HuH-7 (cell line): ENCODE measurements around the gene GAST.

Experiments
- DNase-seq: peaks from one replicate; pipeline ENCODE4 v3.0.0; 2011; ENCODE audit warnings: low spot score

Gene GAST

GRCh38 chr17:41707803-41708669 lies 4.1 kb upstream of the GAST start:
- no peak for DNase-seq

DNA sequence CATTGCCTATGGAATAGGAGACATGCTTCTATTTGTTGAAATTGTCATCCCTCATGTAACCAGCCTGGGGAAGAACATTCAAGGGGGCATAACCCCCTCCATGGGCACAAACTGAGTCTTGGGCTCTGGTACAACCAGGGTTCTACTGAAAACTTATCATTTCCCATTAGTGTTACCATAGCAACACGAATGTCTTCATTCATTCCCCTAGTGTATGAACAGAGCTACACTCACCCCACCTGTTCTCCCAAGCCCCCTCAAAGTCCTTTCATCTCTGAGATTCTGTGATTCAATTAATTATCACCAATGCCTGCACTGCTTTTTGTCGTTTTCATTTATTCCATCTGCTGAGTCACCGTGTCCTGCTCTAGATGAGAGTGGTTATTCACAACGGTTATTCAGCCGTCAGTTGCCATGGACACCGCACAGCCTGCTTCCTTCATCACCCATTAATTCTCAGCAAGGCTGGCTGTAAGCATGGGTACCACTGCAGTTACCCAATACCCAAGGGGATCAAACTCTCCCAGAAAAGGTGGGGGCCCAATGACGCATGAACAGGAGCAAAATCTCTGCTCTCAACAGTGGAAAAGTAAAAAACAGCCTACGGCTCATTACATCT lies 1.6 kb upstream of the GAST start:
- DNase-seq: no peak

DNA sequence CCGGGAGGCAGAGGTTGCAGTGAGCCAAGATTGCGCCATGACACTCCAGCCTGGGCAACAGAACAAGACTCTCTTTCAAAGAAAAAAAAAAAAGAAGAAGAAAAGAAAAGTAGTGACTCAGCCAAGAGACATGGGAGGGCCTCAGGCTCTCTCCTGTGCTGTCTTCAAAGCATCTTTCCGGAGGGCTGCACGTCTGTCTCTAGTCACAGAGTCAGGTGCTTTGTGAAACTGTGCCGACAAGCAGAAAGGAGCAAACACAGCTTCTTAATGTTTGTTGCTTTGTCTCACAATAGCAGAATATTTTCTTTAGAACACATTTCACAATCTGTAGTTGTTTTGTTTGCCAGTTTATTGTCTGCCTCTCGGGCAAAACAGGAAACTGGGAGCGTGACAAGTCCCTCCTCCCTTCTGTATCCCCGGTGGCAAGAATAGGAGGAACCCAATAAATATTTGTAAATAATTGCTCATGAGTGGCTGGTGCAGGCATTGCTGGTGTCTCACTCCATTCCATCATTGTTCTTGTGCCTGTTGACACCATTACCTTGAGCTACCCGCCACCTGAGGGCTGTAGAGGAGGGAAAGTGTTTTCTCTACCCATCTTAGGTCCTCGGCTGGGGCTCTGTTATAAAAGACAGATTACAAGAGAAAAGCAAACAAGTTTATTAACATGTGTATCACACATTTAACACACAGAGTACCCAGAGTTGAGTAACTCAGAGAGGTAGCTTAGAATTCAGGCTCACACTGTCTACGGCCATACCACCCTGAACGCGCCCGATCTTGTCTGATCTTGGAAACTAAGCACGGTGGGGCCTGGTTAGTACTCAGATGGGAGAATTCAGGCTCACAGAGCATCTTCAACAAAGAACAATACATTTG lies 5.5 kb downstream of the GAST start:
- DNase-seq: no peak

DNA sequence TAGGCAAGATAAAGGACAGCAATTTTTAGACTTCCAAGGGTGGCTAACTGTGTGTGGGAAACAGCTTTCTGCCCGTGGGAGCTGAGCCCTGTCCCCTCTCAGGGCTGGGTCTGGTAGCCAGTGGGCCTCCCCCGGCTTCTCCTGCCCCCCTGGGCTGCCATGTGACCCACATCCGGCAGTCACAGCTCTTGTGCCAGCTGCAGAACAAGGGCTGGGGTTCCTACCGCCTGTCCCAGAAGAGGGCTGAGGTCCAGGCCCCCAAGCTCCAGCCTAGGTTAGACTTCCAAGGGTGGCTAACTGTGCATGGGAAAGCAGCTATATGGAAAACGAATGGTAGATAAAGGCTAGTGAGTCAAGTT lies 6.1 kb downstream of the GAST start:
- DNase-seq: no peak

- DNase-seq: no peak
Measured at GRCh38 chr17:41722231-41722630, 10.1 kb downstream of the GAST start.

DNA sequence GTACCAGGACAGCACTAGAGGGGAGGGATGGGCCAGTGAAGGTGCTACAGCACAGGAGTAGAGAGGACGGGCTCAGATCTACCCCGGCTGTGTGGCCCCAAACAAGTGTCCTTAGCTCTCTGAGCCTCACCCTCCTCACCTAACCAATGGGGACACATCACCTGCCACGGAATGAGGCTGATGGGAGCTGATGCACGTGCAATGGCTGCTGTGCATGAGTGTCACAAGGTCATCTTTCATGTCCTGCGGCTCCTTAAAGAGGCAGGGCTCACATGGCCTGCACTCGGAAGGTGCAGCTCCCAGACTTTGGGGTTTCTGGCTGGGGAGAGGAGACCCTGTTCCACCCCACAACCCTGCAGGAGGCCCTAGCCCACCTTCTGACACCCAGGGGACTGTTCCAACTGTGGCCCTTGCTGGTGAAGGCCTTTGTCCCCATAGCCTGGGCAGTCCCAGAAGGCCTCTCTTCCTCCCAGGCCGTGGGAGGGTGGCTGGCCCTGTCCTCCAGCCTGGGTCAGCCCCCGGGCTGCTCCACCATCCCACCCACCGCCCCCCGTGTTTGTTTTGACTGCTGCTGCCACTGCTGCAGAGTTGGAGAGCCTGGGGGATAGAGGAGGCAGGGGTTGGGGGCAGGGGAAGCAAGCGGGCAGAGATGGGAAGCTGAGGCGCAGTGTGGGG lies 11.8 kb downstream of the GAST start:
- DNase-seq: no peak

GRCh38 chr17:41724476-41725050 lies 12.4 kb downstream of the GAST start:
- DNase-seq: no peak

GRCh38 chr17:41725134-41725533 lies 13.0 kb downstream of the GAST start:
- no peak for DNase-seq

DNA sequence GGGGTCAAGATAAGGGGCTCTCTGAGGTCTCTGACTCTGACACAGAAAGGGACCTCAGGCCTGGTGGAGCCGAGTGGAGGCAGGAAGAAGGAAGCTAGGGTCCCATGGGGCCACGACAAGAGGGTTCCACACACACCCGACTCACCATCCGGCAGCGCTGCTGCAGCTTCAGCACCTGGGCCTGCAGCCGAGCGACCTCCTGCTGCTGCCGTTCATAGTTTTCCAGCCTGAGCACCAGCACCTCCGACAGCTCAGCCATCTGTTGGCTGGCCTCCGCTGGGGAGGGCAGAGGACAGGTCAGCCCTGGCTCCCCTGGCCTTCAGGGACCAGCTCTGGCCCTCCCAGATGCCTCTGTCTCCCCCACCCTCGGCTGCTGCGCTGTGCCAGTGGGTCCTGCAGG lies 15.9 kb downstream of the GAST start:
- DNase-seq: no peak

DNA sequence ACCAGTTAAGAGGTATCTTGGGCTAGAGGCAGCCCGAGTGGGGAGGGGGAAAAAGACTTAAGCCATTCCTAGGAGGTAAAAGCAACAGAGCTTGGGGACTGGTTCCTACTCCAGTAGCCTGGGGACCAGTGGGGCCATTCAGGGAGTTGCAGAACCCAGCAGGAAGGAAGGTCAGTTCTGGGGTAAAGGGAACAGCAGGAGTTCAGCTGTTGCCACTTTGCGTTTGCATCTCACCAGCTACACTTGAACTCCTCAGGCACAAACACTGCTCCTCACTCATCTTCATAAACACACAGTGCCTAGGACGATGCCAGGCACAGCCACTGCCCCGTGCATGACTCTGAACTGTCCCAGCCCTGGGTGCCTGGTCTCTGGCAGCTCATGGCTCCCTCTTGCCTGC lies 18.3 kb downstream of the GAST start:
- no peak for DNase-seq

DNA sequence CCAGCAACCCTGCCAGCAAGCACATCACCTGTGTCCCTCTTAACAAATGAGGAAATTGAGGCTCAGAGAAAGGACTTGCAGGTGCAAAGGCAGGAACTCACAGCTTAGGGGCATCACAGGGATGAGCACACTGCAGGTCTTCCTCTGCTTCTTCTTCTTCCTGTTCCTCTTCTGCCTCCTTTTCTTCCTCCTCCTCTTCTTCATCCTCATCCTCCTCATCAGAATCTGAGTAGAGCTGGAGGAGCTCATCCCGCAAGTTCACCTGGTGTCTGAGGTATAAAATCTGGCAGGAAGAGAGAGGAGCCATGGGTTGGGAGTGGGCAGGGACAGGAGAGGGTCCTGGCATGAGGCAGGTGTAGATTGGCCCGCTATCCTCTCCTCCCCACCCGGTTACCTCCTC lies 19.7 kb downstream of the GAST start:
- no peak for DNase-seq

DNA sequence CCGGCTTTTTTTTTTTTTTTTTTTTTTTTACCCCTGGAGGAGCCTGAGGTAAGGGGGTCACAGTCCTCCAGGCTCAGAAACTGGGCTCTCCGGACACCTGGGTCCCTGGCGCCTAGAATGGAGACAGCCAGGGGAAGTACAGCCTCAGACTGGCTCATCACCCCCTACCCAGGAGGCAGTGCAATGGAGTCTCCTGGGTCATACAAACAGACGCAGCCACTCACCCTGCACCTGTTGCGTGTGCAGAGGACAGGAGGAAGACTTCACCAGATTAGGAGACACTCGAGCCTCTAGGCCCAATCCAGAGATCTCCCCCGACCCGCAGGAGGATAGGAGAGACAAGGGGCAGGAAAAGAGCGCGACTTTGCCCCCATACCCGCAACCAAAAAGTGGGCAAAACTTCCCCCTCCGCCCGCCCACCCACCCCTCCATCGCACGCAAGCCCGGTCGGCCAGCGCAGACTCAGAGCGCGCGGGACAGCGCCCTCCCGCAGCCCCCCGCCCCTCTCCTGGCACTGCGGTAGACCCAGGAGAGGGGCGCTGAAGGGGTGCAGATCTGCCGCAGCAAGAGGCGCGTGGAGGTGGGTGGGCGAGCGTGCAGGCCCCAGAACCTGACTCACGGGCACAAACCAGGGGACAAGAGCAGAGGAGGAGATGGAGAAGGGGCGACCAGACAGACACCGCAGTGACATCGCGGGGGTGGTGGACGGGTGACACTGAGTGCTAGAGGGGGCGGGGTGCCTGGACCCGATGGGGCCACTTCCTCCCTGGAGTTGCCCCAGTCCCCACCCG lies 21.4 kb downstream of the GAST start:
- DNase-seq: no peak

DNA sequence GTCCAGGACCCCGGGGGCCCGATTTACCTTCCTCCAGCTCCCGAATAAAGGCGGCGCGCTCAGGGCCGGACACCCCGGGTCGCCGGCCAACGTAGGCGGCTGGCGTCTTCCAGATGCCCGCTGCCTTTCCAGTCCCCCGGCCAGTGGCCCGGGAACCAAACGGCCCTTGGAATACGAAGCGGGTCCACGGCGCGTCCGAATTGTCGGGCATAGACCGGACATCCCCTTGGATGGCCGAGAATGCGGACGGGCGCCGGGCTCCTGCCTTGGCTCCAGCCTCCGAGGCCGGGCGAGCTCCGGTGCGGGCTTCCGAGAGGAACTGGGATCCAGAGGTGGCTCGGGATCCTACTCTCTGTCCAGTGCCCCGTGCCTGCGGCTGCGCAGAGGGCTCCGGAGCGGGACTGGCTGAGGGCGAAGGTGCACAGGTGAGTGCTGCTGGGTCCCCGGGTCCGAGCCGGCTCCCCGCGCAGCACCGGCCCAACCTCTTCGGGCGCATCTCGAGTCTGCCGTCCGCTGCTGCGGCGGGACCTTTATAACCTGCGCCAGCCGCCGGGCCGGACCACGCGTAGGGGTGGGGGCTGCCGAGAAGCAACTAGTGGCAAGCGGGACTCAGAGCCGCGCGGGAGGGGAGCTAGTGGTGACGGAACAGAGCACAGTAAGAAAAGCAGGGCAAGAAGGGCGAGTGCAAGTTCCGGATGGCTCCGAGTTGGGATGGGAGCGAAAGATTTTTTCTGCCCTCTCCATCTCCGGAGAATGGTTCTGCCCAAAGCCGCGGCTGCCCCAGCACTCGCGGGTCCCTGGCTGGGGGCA lies 22.2 kb downstream of the GAST start, which contains the start of gene HAP1:
HAP1 (minus strand) TSS at position 505 of the 810 bp plus-strand sequence; CDS start at position 496, 9 bp downstream.
- peak; percentile 74 for DNase-seq

DNA sequence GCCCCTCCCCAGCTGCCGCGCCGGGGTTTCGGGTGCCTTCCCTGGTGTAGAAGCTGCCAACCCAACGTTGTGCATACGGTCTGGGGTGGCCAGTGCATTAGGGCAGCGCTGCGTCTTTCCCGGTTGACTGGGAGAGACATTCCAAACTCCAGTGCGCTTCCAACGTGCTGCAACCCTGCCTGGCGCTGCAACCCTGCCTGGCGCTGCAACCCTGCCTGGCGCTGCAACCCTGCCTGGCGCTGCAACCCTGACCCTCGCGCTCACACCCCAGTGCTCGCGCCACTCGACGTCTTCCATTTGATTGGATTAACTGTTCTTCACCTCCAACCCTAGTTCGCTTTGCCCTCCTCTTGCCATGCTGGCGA lies 22.8 kb downstream of the GAST start:
- DNase-seq: no peak

DNA sequence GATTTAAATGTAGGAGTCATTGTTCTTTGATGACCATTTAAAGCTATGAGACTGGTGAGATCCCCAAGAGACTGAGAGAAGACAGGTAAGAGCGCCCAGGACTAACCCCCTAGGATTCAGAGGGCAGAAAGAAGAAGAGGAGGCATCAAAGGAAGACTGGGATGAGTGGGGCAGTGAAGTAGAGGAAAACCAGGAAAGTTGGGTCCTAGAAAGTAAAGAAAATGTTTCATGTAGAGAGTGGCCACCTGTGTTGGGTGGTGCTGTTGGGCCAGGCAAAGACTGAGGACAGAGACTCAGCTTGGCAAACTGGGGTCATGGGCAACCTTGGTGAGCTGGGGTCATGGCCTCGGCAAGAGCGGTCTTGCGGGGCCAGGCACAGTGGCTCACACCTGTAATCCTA lies 23.6 kb downstream of the GAST start:
- no peak for DNase-seq

- no peak for DNase-seq
Measured at GRCh38 chr17:41736983-41737679, 25.0 kb downstream of the GAST start.

DNA sequence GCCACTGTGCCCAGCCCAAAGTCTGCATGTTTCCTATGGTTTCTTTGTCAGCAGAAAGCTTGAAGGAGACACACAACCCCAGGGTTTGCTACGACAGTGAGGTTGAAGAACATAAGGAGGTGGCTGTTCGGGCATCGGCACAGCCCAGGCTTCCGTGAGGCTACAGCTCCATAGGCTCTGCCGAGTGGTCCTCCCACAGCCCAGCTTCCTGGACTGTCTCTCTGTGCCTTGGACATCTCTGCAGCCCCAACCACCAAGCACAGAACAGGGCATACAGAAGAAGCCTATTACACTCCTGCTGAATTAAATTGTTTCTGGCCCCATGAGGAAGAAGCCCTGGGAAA lies 25.5 kb downstream of the GAST start:
- DNase-seq: no peak

DNA sequence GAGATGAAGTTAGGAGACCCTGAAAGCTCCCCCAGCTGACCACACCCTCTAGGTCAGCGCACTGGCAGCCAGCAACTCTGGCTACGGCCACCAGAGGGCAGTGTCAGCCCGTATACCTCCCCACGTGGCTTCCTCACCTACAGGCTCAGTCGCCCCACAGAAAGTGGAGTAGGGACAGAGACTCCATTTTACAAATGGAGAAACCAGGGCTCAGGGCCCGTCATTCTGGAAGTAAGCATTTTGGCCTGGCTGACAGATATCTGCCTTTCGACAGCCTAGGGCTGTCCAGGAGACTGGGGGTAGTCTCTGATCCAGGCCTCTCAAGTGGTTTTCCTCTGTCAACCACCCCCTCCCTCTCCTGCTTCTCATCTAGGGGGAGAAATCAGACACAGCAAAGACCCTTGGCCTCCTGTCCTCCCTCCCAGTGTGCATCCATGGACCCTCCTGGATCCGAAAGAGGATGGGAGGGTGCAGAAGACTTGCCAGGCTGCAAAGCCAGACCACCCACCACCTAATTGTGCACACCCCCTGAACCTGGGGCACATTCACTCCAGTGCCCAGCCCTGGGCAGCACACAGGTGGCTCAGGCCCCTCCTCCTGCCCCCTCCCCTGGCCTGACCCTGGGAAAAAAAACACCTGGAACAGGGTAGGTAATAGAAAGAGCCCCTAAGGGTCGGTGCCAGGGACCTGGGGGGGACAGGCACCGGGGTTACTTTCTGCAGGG lies 26.1 kb downstream of the GAST start:
- peak; percentile 98 for DNase-seq

GRCh38 chr17:41738801-41739112 lies 26.6 kb downstream of the GAST start:
- no peak for DNase-seq
